ENCODE data around the gene MMP24. TPM values are rescaled to one million over a fixed set of nuclear protein-coding genes. Genes with fewer than 3 reads are reported as not detected.

Gene MMP24
- total RNA-seq, 6 experiments from 2014 or later = 0.27 to 1.5 (median 0.84) TPM

DNA sequence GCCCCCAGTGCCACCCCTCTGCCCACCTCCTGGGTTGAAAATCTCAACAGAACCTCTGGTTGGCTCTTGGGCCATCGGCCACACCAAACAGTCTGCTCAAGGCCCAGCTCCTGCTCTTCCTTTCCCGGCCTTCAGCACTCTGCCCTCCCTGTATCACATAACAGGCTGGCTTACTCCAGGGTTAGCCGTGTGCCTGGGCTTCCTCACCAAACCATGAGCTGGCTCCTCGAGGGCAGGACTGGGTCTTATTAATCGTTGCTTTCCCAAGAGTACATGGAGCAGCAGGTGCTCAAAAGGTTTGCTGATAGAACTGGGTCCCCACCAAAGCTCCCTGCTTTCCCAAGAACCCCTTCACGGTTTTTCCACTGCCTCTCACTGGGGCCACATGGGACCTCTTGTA, 78.5 kb downstream of the MMP24 start:
- H3K4me3 ChIP-seq = no peak overlapping the region
- H3K36me3 ChIP-seq = no peaks in the 10 kb centered on the region
- no peak for ATAC-seq
- no peaks in the 10 kb centered on the region for H3K27me3 ChIP-seq
- no peak overlapping the region for H3K27ac ChIP-seq
- intact Hi-C loops (cut with DNase I) = loop anchor here (5.0 kb wide), 3 partner anchors 127 to 147 kb away; no protein-coding TSS in a partner anchor
- 92% methylated on average over 3 of the region's 6 CpGs for WGBS (ENCODE audit: insufficient coverage, low coverage, low lambda C conversion rate, missing lambda C conversion rate)
- no peak for DNase-seq
- H3K4me1 ChIP-seq = peaks cover 0 to 26% (median 10%) of the 10 kb centered on the region in 4 donors
- no peaks in the 10 kb centered on the region for H3K9me3 ChIP-seq
- TF ChIP-seq, protein P1, sequence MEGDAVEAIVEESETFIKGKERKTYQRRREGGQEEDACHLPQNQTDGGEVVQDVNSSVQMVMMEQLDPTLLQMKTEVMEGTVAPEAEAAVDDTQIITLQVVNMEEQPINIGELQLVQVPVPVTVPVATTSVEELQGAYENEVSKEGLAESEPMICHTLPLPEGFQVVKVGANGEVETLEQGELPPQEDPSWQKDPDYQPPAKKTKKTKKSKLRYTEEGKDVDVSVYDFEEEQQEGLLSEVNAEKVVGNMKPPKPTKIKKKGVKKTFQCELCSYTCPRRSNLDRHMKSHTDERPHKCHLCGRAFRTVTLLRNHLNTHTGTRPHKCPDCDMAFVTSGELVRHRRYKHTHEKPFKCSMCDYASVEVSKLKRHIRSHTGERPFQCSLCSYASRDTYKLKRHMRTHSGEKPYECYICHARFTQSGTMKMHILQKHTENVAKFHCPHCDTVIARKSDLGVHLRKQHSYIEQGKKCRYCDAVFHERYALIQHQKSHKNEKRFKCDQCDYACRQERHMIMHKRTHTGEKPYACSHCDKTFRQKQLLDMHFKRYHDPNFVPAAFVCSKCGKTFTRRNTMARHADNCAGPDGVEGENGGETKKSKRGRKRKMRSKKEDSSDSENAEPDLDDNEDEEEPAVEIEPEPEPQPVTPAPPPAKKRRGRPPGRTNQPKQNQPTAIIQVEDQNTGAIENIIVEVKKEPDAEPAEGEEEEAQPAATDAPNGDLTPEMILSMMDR (IDR thresholded peaks at IDR 0.05) = no peak
- TF ChIP-seq POLR2A (IDR thresholded peaks at IDR 0.05) = no peak

DNA sequence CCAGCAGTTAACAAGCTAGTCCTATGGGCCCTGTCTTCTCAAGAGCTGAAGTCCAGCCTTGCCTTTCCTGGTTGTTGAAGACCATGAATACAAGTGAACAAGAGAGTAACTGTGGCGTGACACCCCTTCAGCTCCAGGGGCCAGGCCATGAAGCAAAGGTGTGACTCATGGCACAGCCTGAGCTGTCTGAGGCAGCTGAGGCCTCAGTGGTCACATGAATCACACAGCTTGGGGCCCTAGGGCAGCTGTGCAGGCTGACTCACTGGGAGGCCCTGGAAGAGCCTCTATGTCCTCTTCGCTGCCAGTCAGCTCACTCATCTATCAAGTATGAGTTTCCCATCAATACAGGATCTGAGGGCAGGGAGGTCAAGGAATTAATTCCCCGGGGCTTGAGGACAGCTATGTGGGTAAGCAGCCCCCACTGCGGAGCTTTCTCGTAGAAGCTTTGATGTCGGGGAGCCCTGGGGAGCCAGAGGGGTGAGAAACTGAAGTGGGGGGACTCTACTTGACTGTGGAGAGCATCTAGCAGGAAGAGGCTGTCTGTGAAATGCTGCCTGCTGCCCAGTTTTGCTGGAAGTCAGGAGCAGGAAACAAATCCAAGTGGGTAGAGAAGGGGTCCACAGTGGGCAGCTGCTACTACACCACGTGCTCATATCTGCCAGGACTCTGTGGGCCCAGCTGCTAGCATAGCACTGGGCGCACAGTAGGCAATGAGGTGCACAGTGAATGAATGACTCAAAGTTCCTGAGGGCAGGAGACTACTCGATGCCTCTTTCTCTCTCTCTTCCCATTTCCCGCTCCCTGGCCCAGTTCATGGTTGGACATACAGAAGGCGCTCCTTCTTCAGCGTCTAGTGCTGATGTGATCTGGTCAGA, 79.4 kb downstream of the MMP24 start:
- Histone ChIP-seq H3K4me1 (peaks cover 0 to 26% (median 10%) of the 10 kb centered on the region in 4 donors), H3K9me3 (no peaks in the 10 kb centered on the region), H3K27me3 (no peaks in the 10 kb centered on the region), H3K36me3 (no peaks in the 10 kb centered on the region), H3K4me3 (no peak overlapping the region), H3K27ac (no peak overlapping the region)
- intact Hi-C loops (cut with DNase I) = loop anchor here in 1 of 2 donors (5.0 kb wide), 1 partner anchor 126 kb away; no protein-coding TSS in a partner anchor
- ATAC-seq (peak in 1 of 4 donors; percentile 56), DNase-seq (peak in 1 of 3 donors; percentile 65)
- no peak for TF ChIP-seq POLR2A (IDR thresholded peaks at IDR 0.05)
- TF ChIP-seq, protein P1 (IDR thresholded peaks at IDR 0.05) = no peak
- WGBS (ENCODE audit: insufficient coverage, low coverage, low lambda C conversion rate, missing lambda C conversion rate) = 87% methylated on average over 3 of the region's 12 CpGs

DNA sequence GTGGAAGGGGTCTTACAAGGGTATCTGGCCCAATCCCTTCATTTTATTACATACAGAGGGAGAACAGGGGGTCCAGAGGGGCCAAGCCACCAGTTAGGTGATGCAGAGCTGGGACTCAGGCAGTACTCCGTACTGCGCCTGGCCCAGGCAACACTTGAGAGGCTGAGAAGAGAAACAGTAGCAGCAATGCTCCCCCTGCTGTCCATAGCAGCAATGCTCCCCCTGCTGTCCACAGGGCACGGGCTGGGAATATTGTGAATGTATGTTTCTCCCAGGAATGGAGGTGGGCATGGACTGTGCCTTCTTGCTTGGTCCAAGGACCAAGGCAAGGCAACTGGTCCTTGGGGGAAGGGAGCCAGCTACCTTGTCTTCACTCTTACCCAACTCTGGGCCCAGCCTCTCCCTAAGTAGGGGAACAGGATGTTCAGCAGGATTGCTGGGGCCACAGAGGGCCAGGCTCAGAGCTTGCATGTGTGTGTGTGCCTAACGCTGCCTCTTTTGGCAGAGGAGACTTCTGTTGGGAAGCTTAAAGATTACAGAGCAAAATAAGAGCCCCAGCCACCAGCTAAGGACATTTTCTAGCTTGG, 80.5 kb downstream of the MMP24 start:
- intact Hi-C loops (cut with DNase I) = loop anchor here in 1 of 2 donors (5.0 kb wide), 1 partner anchor 125 kb away; no protein-coding TSS in a partner anchor
- H3K4me1 ChIP-seq = peaks cover 0 to 27% (median 10%) of the 10 kb centered on the region in 4 donors
- H3K27ac ChIP-seq = peak overlapping the region; percentile 53 to 80 (median 66)
- no peak for TF ChIP-seq POLR2A (IDR thresholded peaks at IDR 0.05)
- TF ChIP-seq, protein P1 (IDR thresholded peaks at IDR 0.05) = peak; percentile 41 to 76 (median 64)
- H3K27me3 ChIP-seq = no peaks in the 10 kb centered on the region
- H3K36me3 ChIP-seq = no peaks in the 10 kb centered on the region
- H3K4me3 ChIP-seq = no peak overlapping the region
- DNase-seq = no peak
- peak; percentile 36 to 54 (median 44) for ATAC-seq
- no peaks in the 10 kb centered on the region for H3K9me3 ChIP-seq
- 0% methylated on average over 1 of the region's 4 CpGs for WGBS (ENCODE audit: insufficient coverage, low coverage, low lambda C conversion rate, missing lambda C conversion rate)

DNA sequence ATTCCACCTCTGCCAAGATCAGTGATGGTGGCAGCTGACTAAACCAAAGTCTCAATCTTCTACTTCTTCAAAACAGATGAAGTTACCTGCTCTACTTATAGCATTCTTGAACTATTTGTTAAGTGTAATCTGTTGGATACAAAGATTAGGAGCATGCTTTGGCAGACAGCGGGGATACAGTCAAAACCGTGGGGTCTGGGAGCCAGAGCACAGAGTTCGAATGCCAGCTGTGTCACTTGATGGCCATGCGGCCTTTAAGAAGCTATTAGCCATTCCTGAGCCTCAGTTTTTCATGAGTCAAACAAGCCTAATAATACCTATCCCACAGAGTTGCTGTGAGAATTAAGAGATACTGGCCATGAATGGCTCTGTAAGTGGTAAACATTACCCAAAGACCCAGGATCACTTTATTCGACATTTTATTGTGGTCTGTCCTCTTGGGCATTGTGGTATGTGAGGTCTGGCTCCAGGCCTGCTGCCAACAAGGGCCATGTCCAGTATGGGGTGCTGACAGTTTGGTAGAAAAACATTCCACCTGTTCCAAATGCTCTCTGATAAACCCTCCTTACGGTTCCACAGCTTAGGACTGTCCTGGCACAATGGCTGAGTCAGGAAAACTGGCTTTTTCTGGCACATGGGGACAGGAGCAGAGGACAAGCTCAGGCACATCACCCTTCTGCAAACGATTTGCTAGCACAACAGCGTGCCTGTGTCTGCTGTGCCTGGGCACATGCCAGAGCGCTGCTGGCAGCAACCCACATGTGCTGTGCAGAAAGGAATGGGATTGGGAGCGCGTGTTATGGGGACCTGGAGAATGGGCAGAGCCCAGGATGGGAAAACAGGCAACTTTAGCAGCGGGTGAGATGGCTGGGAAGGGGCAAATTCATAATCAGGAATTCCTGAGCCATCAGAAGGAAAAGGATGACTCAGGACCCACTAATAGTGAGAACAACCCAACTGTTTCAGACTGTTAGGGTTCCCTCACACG, 81.5 kb downstream of the MMP24 start:
- H3K27ac ChIP-seq = peak overlapping the region; percentile 53 to 80 (median 66)
- no peaks in the 10 kb centered on the region for H3K36me3 ChIP-seq
- intact Hi-C loops (cut with DNase I) = loop anchor here in 1 of 2 donors (5.0 kb wide), 1 partner anchor 124 kb away; no protein-coding TSS in a partner anchor
- ATAC-seq (peak; percentile 66 to 87 (median 86)), DNase-seq (peak; percentile 83 to 95 (median 91))
- H3K27me3 ChIP-seq = no peaks in the 10 kb centered on the region
- TF ChIP-seq POLR2A (IDR thresholded peaks at IDR 0.05) = peak; percentile 38
- TF ChIP-seq, protein P1 (IDR thresholded peaks at IDR 0.05) = no peak
- no peak overlapping the region for H3K4me3 ChIP-seq
- no peaks in the 10 kb centered on the region for H3K9me3 ChIP-seq
- peaks cover 0 to 33% (median 10%) of the 10 kb centered on the region in 4 donors for H3K4me1 ChIP-seq
- 35% methylated on average over 10 of the region's 13 CpGs for WGBS (ENCODE audit: insufficient coverage, low coverage, low lambda C conversion rate, missing lambda C conversion rate)

Measured in right lobe of liver (tissue), 6 donors.